ENCODE data around the gene RTP3.

Gene RTP3

DNA sequence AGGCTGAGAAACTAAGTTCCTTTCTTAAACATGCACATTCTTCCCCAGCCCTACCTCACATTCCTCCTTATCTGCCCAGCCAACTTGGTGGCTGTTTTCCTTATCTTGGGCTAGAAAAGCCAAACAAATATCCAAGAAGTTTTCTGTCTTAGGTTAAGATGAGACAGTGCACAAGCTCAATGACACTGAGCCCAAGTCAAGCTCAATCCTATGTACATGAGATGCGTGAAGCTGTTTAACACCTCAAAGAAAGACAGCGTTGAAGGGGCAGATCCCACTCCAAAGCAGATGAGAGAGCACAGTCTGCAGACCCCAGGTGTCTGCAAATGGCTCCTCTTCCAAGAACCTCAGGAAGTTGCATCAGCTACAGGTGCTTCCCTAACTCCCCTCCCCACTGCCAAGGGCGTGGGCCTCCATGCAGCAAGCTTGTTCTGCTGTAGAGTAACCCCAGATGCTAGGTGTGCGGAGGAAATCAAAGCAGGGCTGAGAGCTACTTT lies 51.7 kb downstream of the RTP3 start:
- DNase-seq, result no peak

DNA sequence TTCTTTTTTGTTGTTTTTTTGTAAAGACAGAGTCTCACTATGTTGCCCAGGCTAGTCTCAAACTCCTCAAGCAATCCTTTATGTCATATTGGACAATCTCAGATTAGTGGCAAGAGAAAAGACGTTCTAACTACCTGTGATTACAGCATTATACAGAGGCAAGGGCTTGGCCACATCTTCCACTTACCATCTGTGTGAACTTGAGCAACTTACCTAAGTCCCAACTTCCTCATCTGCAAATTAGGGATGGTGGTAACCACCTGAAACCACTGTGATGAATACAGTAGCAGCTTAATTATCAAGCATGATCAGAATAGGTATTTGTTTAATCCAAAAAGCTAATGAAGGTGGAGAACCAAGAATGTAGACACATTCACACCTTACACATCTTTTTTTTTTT lies 52.2 kb downstream of the RTP3 start:
- no peak for DNase-seq

Data from NCI-H146 (cell line).